Type B pancreatic cell (in vitro differentiated cells): ENCODE measurements around the gene HOXA9. TPM values are rescaled to one million over a fixed set of nuclear protein-coding genes. Genes with fewer than 3 reads are reported as not detected.

ENCODE experiments used
- DNase-seq: peaks from one replicate; pipeline ENCODE4 v3.0.0; 2021; ENCODE audit warnings: mixed read lengths; ENCODE audit not compliant: unreplicated experiment; ENCODE audit errors: extremely low spot score
- H3K27ac Mint-ChIP-seq: 2 replicates; pipeline ENCODE4 v1.8.0; 2021; ENCODE audit warnings: mild to moderate bottlenecking, mixed read lengths
- H3K27me3 Mint-ChIP-seq: 2 replicates; pipeline ENCODE4 v1.8.0; 2021; ENCODE audit warnings: mixed read lengths
- H3K36me3 Mint-ChIP-seq: 2 replicates; pipeline ENCODE4 v1.8.0; 2021; ENCODE audit warnings: mixed read lengths
- H3K4me1 Mint-ChIP-seq: one replicate; pipeline ENCODE4 v1.8.0; 2021; ENCODE audit warnings: mixed read lengths; ENCODE audit not compliant: unreplicated experiment
- H3K4me3 Mint-ChIP-seq: 2 replicates; pipeline ENCODE4 v1.8.0; 2021; ENCODE audit warnings: mild to moderate bottlenecking, mixed read lengths
- H3K9me3 Mint-ChIP-seq: 2 replicates; pipeline ENCODE4 v1.8.0; 2021; ENCODE audit warnings: mixed read lengths
- CTCF ChIP-seq: fragments of 200-600 bp; sonication (generic); conservative IDR thresholded peaks from 2 replicates; pipeline ENCODE4 v1.5.0; 2021; ENCODE audit warnings: antibody characterized with exemption, mild to moderate bottlenecking
- total RNA-seq: library from RNA; stranded (reverse); gene quantifications from 2 replicates; pipeline ENCODE4 v1.2.1, GENCODE V29; 2021; ENCODE audit warnings: low replicate concordance

The HOXA9 gene
- total RNA-seq, 1 donor from 2014 or later, result 4.1 TPM

GRCh38 chr7:27138985-27139333 is 26.4 kb downstream of the HOXA9 start:
- Mint-ChIP-seq H3K9me3 (no peaks in the 10 kb centered on the region), H3K27me3 (peaks cover 48% of the 10 kb centered on the region), H3K27ac (peak overlapping the region; percentile 94), H3K4me3 (peak overlapping the region; percentile 99), H3K36me3 (peaks cover 35% of the 10 kb centered on the region), H3K4me1 (peaks cover 36% of the 10 kb centered on the region)
- no peak for DNase-seq
- no peak for TF ChIP-seq CTCF

- TF ChIP-seq CTCF, result no peak
- DNase-seq, result no peak
- Mint-ChIP-seq H3K27me3 (peaks cover 47% of the 10 kb centered on the region), H3K36me3 (peaks cover 34% of the 10 kb centered on the region), H3K4me3 (peak overlapping the region; percentile 99), H3K27ac (peak overlapping the region; percentile 94), H3K4me1 (peaks cover 38% of the 10 kb centered on the region), H3K9me3 (no peaks in the 10 kb centered on the region)
These were observed 26.9 kb downstream of the HOXA9 start for GRCh38 chr7:27138472-27138871.

- no peak for TF ChIP-seq CTCF
- Mint-ChIP-seq H3K9me3 (no peaks in the 10 kb centered on the region), H3K36me3 (peaks cover 32% of the 10 kb centered on the region), H3K4me3 (peak overlapping the region; percentile 99), H3K4me1 (peaks cover 43% of the 10 kb centered on the region), H3K27me3 (peaks cover 48% of the 10 kb centered on the region), H3K27ac (peak overlapping the region; percentile 94)
- DNase-seq, result no peak
These were observed 27.6 kb downstream of the HOXA9 start for GRCh38 chr7:27137640-27138315.

GRCh38 chr7:27134392-27134791 is 30.9 kb downstream of the HOXA9 start:
- peak overlapping the region; percentile 99 for H3K4me3 Mint-ChIP-seq

GRCh38 chr7:27133409-27134231 is 31.7 kb downstream of the HOXA9 start:
- Mint-ChIP-seq H3K27ac (peak overlapping the region; percentile 94), H3K4me3 (peak overlapping the region; percentile 99)
- no peak for TF ChIP-seq CTCF

More at GRCh38 chr7:27134392-27134791, 30.9 kb downstream of the HOXA9 start:
- TF ChIP-seq CTCF, result no peak
- peaks cover 8% of the 10 kb centered on the region for H3K36me3 Mint-ChIP-seq
- H3K27ac Mint-ChIP-seq, result peak overlapping the region; percentile 94
- H3K9me3 Mint-ChIP-seq, result no peaks in the 10 kb centered on the region
- DNase-seq, result no peak
- H3K4me1 Mint-ChIP-seq, result peaks cover 52% of the 10 kb centered on the region
- H3K27me3 Mint-ChIP-seq, result peaks cover 28% of the 10 kb centered on the region

More at GRCh38 chr7:27133409-27134231, 31.7 kb downstream of the HOXA9 start:
- Mint-ChIP-seq H3K9me3 (no peaks in the 10 kb centered on the region), H3K27me3 (peaks cover 30% of the 10 kb centered on the region), H3K36me3 (peaks cover 15% of the 10 kb centered on the region), H3K4me1 (peaks cover 58% of the 10 kb centered on the region)
- DNase-seq, result no peak
